ENCODE data around the gene SLC35F4. TPM values are rescaled to one million over a fixed set of nuclear protein-coding genes. Genes with fewer than 3 reads are reported as not detected.

Gene SLC35F4
- total and polyA plus RNA-seq, 8 donors: 0.11 to 0.30 (median 0.22) TPM; not detected in 2

DNA sequence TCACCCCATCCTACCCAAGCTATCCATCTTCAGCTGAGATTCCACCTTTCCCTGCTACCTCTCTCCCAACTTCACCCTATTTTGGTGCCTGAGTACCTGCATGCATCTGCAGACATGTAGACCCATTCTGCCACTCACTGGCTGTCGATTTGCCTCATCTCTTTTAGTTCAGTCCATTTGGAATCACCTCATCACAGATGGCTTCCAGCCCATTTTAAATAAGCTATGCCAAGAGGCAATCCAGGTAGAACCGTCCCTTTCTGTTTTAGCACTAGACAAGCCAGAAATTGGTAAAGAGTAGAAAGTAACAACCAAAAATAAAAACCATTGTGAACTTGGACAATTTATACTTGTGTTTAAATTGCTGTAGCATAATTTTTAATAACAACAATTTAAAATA is 11.3 kb downstream of the SLC35F4 start:
- Histone ChIP-seq H3K36me3 (no peaks in the 10 kb centered on the region), H3K4me1 (no peaks in the 10 kb centered on the region), H3K27ac (no peak overlapping the region), H3K27me3 (no peaks in the 10 kb centered on the region), H3K4me3 (no peak overlapping the region), H3K9me3 (peaks cover 0 to 6% of the 10 kb centered on the region in 2 donors)
- DNase-seq (no peak), ATAC-seq (no peak)
- TF ChIP-seq, protein P1, sequence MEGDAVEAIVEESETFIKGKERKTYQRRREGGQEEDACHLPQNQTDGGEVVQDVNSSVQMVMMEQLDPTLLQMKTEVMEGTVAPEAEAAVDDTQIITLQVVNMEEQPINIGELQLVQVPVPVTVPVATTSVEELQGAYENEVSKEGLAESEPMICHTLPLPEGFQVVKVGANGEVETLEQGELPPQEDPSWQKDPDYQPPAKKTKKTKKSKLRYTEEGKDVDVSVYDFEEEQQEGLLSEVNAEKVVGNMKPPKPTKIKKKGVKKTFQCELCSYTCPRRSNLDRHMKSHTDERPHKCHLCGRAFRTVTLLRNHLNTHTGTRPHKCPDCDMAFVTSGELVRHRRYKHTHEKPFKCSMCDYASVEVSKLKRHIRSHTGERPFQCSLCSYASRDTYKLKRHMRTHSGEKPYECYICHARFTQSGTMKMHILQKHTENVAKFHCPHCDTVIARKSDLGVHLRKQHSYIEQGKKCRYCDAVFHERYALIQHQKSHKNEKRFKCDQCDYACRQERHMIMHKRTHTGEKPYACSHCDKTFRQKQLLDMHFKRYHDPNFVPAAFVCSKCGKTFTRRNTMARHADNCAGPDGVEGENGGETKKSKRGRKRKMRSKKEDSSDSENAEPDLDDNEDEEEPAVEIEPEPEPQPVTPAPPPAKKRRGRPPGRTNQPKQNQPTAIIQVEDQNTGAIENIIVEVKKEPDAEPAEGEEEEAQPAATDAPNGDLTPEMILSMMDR (IDR thresholded peaks at IDR 0.05): no peak
- intact Hi-C loops (cut with DNase I): no loop called here

DNA sequence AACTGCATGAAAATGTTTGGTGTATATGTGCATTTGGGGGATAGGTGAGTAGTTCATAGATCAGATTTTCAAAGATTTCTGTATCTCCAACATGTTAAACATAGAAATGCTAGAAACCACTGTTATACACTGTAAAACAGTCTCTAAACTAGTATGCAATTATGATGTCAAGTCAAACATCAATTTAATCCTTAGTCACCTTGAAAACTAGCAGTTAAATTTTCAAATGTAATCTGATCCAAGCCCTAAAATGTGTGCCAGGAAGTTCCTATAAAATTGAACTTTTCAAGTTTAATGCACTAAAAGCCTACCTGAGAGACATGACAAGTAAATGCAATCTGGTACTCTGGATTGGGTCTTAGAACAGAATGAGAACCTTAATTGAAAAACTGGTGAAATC is 14.5 kb downstream of the SLC35F4 start:
- intact Hi-C loops (cut with DNase I): no loop called here
- TF ChIP-seq, protein P1 (IDR thresholded peaks at IDR 0.05): no peak
- Histone ChIP-seq H3K4me3 (no peak overlapping the region), H3K4me1 (no peaks in the 10 kb centered on the region), H3K36me3 (no peaks in the 10 kb centered on the region), H3K9me3 (peaks cover 0 to 6% of the 10 kb centered on the region in 2 donors), H3K27ac (no peak overlapping the region), H3K27me3 (no peaks in the 10 kb centered on the region)
- ATAC-seq (no peak), DNase-seq (no peak)

DNA sequence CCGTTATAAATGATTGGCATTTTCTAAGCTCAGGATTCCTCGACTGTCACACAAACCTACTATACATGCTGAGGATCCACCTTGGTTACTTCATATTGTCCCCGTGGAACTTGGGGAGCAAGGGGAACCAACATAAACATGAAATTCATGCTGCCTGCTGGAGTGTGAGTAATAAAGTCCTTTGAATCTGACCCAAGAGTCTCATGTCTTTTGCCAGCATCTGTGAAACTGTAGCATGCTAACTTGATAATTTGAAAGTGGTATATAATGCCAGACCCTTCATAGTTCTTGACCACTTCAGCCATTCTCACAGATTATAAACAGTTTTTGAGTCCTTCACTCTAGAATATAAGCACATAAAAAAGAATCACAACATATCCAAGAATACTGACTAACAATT is 17.1 kb downstream of the SLC35F4 start:
- H3K27ac ChIP-seq: no peak overlapping the region
- no peak overlapping the region for H3K4me3 ChIP-seq
- intact Hi-C loops (cut with DNase I): no loop called here
- no peaks in the 10 kb centered on the region for H3K36me3 ChIP-seq
- no peaks in the 10 kb centered on the region for H3K4me1 ChIP-seq
- ATAC-seq (no peak), DNase-seq (no peak)
- H3K9me3 ChIP-seq: no peaks in the 10 kb centered on the region
- H3K27me3 ChIP-seq: no peaks in the 10 kb centered on the region
- TF ChIP-seq, protein P1 (IDR thresholded peaks at IDR 0.05): no peak

DNA sequence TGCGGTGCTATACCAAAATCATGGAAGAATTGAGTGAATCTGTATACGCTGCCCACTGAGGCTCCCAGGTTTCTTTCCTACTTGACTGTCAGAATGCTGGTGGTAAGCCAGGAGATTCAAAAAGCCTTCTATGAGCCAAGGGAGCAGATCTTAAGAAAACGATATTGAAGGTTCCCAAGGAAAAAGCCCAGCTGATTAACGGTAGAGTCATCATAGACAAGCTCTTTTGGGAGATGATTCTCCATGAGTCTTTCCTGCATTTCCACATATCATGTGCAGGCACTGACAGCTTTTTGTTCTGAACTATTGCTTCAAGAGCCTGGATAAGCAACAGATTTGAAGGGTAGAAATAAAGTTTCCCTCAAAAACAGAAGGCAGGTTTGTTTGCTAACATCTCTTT is 17.5 kb downstream of the SLC35F4 start:
- TF ChIP-seq, protein P1 (IDR thresholded peaks at IDR 0.05): no peak
- Histone ChIP-seq H3K27me3 (no peaks in the 10 kb centered on the region), H3K36me3 (no peaks in the 10 kb centered on the region), H3K9me3 (no peaks in the 10 kb centered on the region), H3K4me1 (no peaks in the 10 kb centered on the region), H3K4me3 (no peak overlapping the region), H3K27ac (no peak overlapping the region)
- no peak for ATAC-seq
- intact Hi-C loops (cut with DNase I): no loop called here
- DNase-seq: no peak

DNA sequence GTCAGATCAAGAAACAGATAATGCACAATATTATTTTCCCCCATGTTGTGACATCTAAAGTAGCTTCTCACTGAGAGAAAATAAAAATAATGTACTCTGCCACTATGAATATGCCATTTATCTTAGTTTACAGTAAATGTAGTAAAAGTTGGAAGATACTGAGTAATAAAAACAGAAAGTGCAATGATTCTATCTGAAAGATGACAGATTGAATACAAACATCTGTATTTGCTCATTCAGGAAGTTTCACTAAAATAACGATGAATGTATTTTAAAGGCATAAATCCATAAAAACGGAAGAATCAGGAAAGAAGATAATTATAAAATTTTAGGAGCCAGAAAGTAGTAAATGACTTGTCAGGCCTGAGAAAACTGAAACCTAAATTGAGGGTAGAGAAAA is 18.2 kb downstream of the SLC35F4 start:
- no peak overlapping the region for H3K27ac ChIP-seq
- TF ChIP-seq, protein P1 (IDR thresholded peaks at IDR 0.05): no peak
- no peak for ATAC-seq
- no peak overlapping the region for H3K4me3 ChIP-seq
- no peaks in the 10 kb centered on the region for H3K4me1 ChIP-seq
- H3K9me3 ChIP-seq: no peaks in the 10 kb centered on the region
- no peaks in the 10 kb centered on the region for H3K36me3 ChIP-seq
- no peak for DNase-seq
- no peaks in the 10 kb centered on the region for H3K27me3 ChIP-seq
- intact Hi-C loops (cut with DNase I): no loop called here
